HG03045 (cell line): ENCODE measurements around the gene TGFBR3.
"Not testable (repeated sequence)": the region's sequence is repeated elsewhere in the genome, so short reads cannot be mapped to it uniquely, and the experiment has no call there.

Source experiments
- ATAC-seq: cut with Tn5 transposase; IDR thresholded peaks from one replicate; pipeline ENCODE4 v1.9.1; 2021; ENCODE audit warnings: mild to moderate bottlenecking, moderate library complexity; ENCODE audit not compliant: unreplicated experiment

TGFBR3 gene

GRCh38 chr1:91697861-91698260 is 188.1 kb downstream of the TGFBR3 start:
- ATAC-seq, result no peak

DNA sequence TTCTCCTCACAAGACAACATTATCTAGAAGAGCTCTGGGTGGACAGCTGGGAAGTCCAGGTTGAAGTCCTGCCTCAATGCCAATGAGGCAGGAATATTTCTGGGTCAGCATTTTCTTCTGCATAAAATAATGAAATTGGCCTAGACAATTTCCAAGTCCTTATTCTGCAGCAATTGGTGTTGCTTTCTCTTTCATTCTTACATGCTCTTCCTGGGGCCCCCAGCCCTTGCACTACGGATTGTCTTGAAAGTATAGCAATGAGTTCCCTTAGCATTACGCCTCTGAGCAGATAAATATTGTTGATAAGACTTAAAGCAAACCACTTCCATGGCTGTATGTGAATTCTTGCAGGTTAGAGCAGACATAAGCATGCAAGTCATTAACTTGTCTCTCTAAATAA is 188.5 kb downstream of the TGFBR3 start:
- peak; percentile 73 for ATAC-seq

GRCh38 chr1:91696321-91696720 is 189.6 kb downstream of the TGFBR3 start:
- no peak for ATAC-seq

DNA sequence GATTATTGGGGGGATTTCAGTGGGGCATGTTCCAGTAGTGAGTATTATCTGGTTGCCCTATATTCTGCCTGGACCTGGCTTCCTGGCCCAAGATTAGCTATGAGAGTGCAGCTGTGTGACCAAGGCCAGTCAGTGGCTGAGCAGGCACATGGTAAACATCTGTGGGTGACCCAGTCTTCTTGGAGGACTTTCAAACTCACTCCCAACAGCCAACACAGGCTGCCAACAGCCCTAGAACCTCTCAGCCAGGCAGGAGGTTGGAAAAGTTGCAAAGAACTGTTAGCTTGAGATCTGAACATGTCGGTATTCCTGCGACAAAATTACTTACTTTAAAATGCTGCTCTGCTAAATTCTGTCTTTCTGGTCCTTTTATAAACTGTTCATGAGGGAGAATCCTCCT is 192.4 kb downstream of the TGFBR3 start:
- no peak for ATAC-seq

GRCh38 chr1:91691525-91691924 is 194.4 kb downstream of the TGFBR3 start:
- no peak for ATAC-seq

DNA sequence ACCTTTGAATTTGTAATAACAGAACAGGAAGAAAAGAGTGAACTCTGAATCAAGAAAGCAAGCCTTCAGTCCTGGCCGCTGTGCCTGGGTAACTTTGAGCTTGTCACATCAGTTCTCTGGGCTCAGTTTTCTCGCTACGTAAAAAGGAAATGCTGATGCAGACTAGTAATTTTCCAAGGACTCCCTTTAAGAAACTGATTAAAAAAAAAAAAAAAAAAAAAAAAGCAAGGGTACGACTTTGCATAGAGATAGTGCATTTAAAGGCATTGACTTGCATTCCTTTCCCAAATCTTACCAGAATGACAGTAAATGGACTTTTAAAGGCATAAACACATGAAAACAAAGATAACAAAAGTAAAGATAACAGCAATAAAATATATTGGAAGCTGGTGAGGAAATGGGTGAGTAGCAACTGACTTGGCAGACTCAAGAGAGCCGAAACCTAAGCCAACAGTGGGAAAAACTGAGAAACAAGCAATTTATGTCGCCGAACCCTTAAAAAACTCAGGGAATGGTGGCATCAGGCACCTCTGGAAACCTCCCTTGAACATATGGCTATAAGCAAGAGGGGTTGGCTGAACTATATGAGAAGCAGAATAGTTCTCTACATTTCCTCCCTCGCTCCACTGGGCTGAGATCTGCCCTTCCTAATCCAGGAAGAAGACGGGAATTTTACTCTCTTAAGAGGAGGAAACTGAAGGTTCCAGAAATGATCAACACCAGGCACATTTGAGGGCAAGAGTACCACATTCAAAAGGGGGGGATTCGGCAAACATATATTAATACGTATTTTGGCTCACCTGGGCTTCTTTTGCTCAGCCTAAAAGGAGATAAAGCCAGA is 196.1 kb downstream of the TGFBR3 start:
- ATAC-seq, result no peak

GRCh38 chr1:91687452-91687851 is 198.5 kb downstream of the TGFBR3 start:
- no peak for ATAC-seq

- no peak for ATAC-seq
Measured at GRCh38 chr1:91685994-91686393, 200.0 kb downstream of the TGFBR3 start.

- no peak for ATAC-seq
Measured at GRCh38 chr1:91684481-91685196, 201.3 kb downstream of the TGFBR3 start.

- no peak for ATAC-seq
Measured at GRCh38 chr1:91683598-91683951, 202.4 kb downstream of the TGFBR3 start.

GRCh38 chr1:91682882-91683597 is 202.9 kb downstream of the TGFBR3 start:
- no peak for ATAC-seq

DNA sequence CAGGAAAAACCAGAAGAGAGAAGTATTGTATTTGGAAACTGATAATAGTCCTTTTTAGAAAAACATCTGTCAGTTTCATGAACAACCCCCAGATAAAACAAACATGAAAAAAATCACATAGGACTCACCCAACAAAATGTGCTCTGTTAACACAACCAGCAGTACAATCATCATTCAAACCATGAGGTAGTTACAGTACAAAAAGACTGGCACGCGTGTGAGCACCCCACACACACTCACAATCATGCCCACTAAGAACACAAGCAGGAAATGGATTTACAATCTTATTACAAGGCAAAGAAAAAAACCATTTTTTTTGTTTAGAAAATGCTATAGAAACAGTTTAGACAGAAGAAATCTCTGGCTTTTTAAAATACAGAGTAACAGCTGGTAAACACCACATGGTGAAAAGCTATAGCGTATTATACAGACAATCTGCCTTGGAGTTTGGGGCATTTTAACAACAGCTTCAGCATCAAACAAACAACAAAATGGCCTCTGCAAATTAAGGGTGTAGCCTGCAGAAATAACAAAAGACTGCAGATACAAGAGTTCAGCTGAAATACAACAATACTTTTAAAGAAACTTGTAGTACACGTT is 205.3 kb downstream of the TGFBR3 start:
- ATAC-seq, result no peak

- ATAC-seq, result no peak
Measured at GRCh38 chr1:91679446-91679845, 206.5 kb downstream of the TGFBR3 start.

DNA sequence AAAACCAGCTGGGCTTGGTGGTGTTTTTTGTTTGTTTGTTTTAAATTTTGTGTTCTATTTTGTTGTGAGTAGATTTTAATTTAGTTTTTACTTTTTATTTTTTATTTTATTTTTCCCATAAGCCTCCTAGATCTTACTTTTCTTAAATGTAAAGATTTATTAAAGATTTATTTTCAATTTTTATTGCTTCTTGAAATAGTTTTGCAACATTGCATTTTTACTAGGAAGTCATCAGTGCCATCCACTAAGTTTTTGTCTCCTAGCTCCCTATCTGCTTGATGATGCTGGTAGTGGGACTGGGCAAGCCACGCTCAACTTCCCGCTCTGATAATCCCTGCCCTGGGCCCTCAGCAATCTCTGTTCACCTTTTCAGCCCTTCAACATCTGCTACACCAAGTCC is 209.9 kb downstream of the TGFBR3 start:
- no peak for ATAC-seq

DNA sequence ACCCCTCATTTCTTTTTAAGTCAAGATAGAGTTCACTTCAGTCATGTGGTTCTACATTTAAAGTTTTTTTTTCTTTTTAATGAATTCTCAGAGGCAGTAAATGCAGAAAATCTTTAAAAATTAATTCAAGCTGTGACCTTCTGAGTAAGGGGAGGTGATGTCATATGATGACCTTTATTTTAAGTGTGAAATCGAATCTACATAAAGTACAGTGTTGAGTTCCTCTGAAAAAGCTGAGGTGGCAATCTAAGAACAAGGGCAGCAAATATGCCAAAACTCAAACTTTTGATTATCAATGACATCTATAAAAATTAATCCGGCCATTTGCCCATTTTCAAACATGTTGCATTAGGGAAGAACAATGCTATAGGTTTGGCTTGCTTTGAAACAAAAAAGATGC is 211.8 kb downstream of the TGFBR3 start:
- ATAC-seq, result no peak

DNA sequence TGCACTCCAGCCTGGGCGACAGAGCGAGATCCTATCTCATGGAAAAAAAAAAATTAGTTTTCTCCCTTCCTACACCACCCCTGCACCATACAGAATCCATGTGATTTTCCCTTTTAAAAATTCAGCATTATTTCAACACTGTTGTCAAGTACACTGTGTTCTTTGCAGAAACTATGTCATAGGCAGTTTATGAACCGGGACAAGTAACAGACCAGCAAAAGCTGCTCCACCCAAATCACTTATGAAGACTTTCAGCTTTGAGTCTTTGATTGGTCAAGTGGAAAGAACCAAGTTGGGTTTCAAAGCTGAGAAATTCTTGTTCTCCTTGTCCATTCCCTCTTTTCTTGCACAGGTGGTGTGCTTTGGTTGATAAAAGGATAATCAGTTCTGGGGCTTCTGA is 212.3 kb downstream of the TGFBR3 start:
- ATAC-seq, result no peak

DNA sequence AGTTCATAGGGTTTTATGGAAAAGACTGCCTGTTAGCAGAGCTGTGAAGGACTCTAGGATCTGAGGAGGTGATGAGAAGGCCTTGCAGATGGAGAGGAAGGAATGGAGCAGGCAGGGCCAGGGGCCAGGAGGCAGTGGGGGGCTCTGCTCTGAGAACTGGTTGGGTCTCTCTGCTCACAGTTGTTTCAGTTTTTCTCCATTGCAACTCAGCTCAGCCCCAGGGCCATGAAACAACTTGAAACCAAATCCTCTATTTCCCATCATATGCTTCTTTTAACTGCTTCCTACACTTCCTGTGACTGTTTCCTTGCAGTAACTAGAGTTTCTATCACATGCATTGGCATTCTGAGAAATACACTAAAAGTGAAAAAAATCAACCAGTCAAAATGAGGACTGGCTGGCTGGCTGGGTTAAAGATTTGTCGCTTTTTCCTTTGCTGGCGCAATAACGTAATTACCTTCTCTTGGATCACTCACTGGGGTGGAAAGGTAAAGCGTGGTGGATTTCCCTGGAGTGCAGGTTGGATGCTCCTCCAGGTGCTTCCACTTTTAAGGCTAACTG is 213.3 kb downstream of the TGFBR3 start:
- ATAC-seq, result no peak

GRCh38 chr1:91670781-91671180 is 215.2 kb downstream of the TGFBR3 start:
- ATAC-seq, result no peak

GRCh38 chr1:91669584-91670350 is 216.2 kb downstream of the TGFBR3 start:
- ATAC-seq, result no peak

- ATAC-seq, result not testable (repeated sequence)
Measured at GRCh38 chr1:91666651-91667050, 219.3 kb downstream of the TGFBR3 start.
